H1 (cell line): ENCODE data around the gene PLXNB1. TPM values are rescaled to one million over a fixed set of nuclear protein-coding genes. Genes with fewer than 3 reads are reported as not detected.

Experiments
- CTCF ChIA-PET: fragments of 300-600 bp; sonication (Branson Sonifier 250); formaldehyde crosslinking; loops from one replicate; lab custom pipeline; 2021; ENCODE audit not compliant: partially characterized antibody; lab: Charles Lee
- POLR2A ChIA-PET: fragments of 300-600 bp; sonication (Branson Sonifier 250); formaldehyde crosslinking; loops from one replicate; lab custom pipeline; 2021; ENCODE audit warnings: inconsistent platforms; ENCODE audit not compliant: partially characterized antibody; lab: Charles Lee
- DNase-seq, 2 experiments: peaks; one replicate each; pipeline versions ENCODE4 v3.0.0 to v3.0.0-alpha.2; 2010 to 2022; ENCODE audit warnings: low spot score in 2 of 2, low read depth in 1 of 2, mixed read lengths in 1 of 2
- FAIRE-seq: peaks from 2 replicates; lab custom pipeline; 2011; peaks lifted over from hg19 to GRCh38; lab: Jason Lieb, UNC
- H2AFZ ChIP-seq: 2 replicates; pipeline ENCODE4 v1.8.1; 2012; ENCODE audit warnings: low read length, inconsistent platforms
- H2AK5ac ChIP-seq: 2 replicates; pipeline ENCODE4 v1.6.1; 2013; ENCODE audit warnings: low read depth, low read length
- H2BK120ac ChIP-seq: replicated peaks from 2 replicates; pipeline ENCODE3; 2013; ENCODE audit warnings: low read depth, low read length, inconsistent platforms
- H2BK12ac ChIP-seq: 2 replicates; pipeline ENCODE4 v1.6.1; 2013; ENCODE audit warnings: low read depth, low read length
- H2BK15ac ChIP-seq: 2 replicates; pipeline ENCODE4 v1.6.1; 2013; ENCODE audit warnings: low read length
- H2BK20ac ChIP-seq: 2 replicates; pipeline ENCODE4 v1.6.1; 2013; ENCODE audit warnings: low read length
- H2BK5ac ChIP-seq: 2 replicates; pipeline ENCODE4 v1.6.1; 2013; ENCODE audit warnings: low read depth, low read length
- H3K14ac ChIP-seq: 2 replicates; pipeline ENCODE4 v1.6.1; 2013; ENCODE audit warnings: inconsistent platforms; ENCODE audit not compliant: insufficient read length
- H3K18ac ChIP-seq: 2 replicates; pipeline ENCODE4 v1.6.1; 2013; ENCODE audit warnings: low read length; ENCODE audit errors: extremely low read depth
- H3K23ac ChIP-seq: 2 replicates; pipeline ENCODE4 v1.6.1; 2013; ENCODE audit warnings: inconsistent platforms; ENCODE audit not compliant: insufficient read length
- H3K23me2 ChIP-seq: 2 replicates; pipeline ENCODE4 v1.6.1; 2013; ENCODE audit warnings: low read depth, low read length
- H3K27ac ChIP-seq: 2 replicates; pipeline ENCODE4 v1.6.1; 2011; ENCODE audit warnings: low read depth, low read length, inconsistent platforms
- H3K27me3 ChIP-seq, 4 experiments: replicated peaks in 1 of 4; 1 replicate in 1 of 4; 2 replicates in 3 of 4; pipeline versions ENCODE4 v1.6.1 to v1.8.1; 2011 to 2013; ENCODE audit warnings: low read length in 3 of 4, mild to moderate bottlenecking in 3 of 4, inconsistent platforms in 2 of 4, mixed read lengths in 2 of 4, moderate library complexity in 1 of 4; ENCODE audit not compliant: control insufficient read depth in 3 of 4, insufficient read depth in 3 of 4; ENCODE audit errors: extremely low read depth in 1 of 4
- H3K36me3 ChIP-seq, 4 experiments: 2 replicates each; pipeline versions ENCODE4 v1.6.1 to v1.8.1; 2011 to 2013; ENCODE audit warnings: mild to moderate bottlenecking in 4 of 4, low read length in 3 of 4, moderate library complexity in 2 of 4, control low read depth in 1 of 4, inconsistent platforms in 1 of 4; ENCODE audit not compliant: insufficient read depth in 4 of 4, control insufficient read depth in 2 of 4
- H3K4ac ChIP-seq: replicated peaks from 2 replicates; pipeline ENCODE3; 2013; ENCODE audit warnings: low read length, low read depth, mixed read lengths, inconsistent platforms; ENCODE audit not compliant: insufficient read length
- H3K4me1 ChIP-seq, 4 experiments: replicated peaks in 1 of 4; 1 replicate in 1 of 4; 2 replicates in 3 of 4; pipeline versions ENCODE4 v1.6.1 to v1.8.1; 2011 to 2013; ENCODE audit warnings: low read length in 3 of 4, inconsistent platforms in 2 of 4, mixed read lengths in 1 of 4; ENCODE audit not compliant: insufficient read depth in 4 of 4, control insufficient read depth in 3 of 4
- H3K4me2 ChIP-seq, 2 experiments: 2 replicates each; pipeline versions ENCODE4 v1.6.1 to v1.8.1; 2011 to 2013; ENCODE audit warnings: low read depth in 2 of 2, low read length in 2 of 2, control low read depth in 1 of 2, inconsistent platforms in 1 of 2, mild to moderate bottlenecking in 1 of 2; ENCODE audit not compliant: insufficient read depth in 1 of 2
- H3K4me3 ChIP-seq, 4 experiments: fragments of 200-600, 300-600 bp in 1 of 4; sonication (generic), shearing (Covaris generic), sonication (Bioruptor Twin) in 1 of 4; 2 replicates each; pipeline versions ENCODE4 v1.5.1 to v1.8.1; 2011 to 2016; ENCODE audit warnings: low read length in 4 of 4, low read depth in 3 of 4, control low read depth in 2 of 4, inconsistent platforms in 2 of 4, mild to moderate bottlenecking in 2 of 4, mixed read lengths in 1 of 4, moderate library complexity in 1 of 4; ENCODE audit not compliant: insufficient read depth in 2 of 4; ENCODE audit errors: extremely low read depth in 1 of 4
- H3K56ac ChIP-seq: replicated peaks from 2 replicates; pipeline ENCODE3; 2013; ENCODE audit warnings: low read depth, mild to moderate bottlenecking, mixed read lengths, low read length, inconsistent platforms; ENCODE audit not compliant: insufficient read length
- H3K79me1 ChIP-seq: 2 replicates; pipeline ENCODE4 v1.6.1; 2013; ENCODE audit warnings: low read depth, low read length, control low read depth
- H3K79me2 ChIP-seq, 2 experiments: 2 replicates each; pipeline versions ENCODE4 v1.6.1 to v1.8.1; 2012 to 2013; ENCODE audit warnings: low read length in 2 of 2, mild to moderate bottlenecking in 2 of 2, inconsistent platforms in 1 of 2; ENCODE audit not compliant: insufficient read depth in 2 of 2, control insufficient read depth in 1 of 2
- H3K9ac ChIP-seq, 4 experiments: replicated peaks in 1 of 4; 1 replicate in 1 of 4; 2 replicates in 3 of 4; pipeline versions ENCODE4 v1.6.1 to v1.8.1; 2011 to 2013; ENCODE audit warnings: low read depth in 3 of 4, low read length in 3 of 4, control low read depth in 2 of 4, mild to moderate bottlenecking in 2 of 4, moderate library complexity in 2 of 4, inconsistent platforms in 1 of 4; ENCODE audit errors: extremely low read depth in 1 of 4
- H3K9me3 ChIP-seq, 2 experiments: 2 replicates each; pipeline versions ENCODE4 v1.6.1 to v1.8.1; 2012 to 2013; ENCODE audit warnings: mild to moderate bottlenecking in 2 of 2, moderate library complexity in 2 of 2, control low read depth in 1 of 2, inconsistent platforms in 1 of 2, low read depth in 1 of 2, low read length in 1 of 2, mixed read lengths in 1 of 2; ENCODE audit not compliant: insufficient read depth in 2 of 2
- H4K20me1 ChIP-seq, 2 experiments: replicated peaks in 1 of 2; 2 replicates each; pipeline versions ENCODE3 to v1.8.1; 2011 to 2013; ENCODE audit warnings: inconsistent platforms in 2 of 2, low read length in 2 of 2, mild to moderate bottlenecking in 1 of 2; ENCODE audit not compliant: insufficient read depth in 2 of 2, control insufficient read depth in 1 of 2
- H4K5ac ChIP-seq: 2 replicates; pipeline ENCODE4 v1.6.1; 2013; ENCODE audit warnings: low read length, low read depth, mixed read lengths, inconsistent platforms; ENCODE audit not compliant: insufficient read length
- H4K8ac ChIP-seq: 2 replicates; pipeline ENCODE4 v1.8.0; 2013; ENCODE audit warnings: mild to moderate bottlenecking, moderate library complexity, low read length, inconsistent platforms; ENCODE audit not compliant: insufficient read depth; ENCODE audit errors: extremely low read depth
- H4K91ac ChIP-seq: replicated peaks from 2 replicates; pipeline ENCODE3; 2013; ENCODE audit warnings: low read length, mixed read lengths, inconsistent platforms; ENCODE audit not compliant: insufficient read length
- CBX5 ChIP-seq: fragments of 300-800, 300-1000 bp; sonication (generic); IDR thresholded peaks from 2 replicates; pipeline ENCODE4 v1.7.1; 2016; ENCODE audit warnings: antibody characterized with exemption, low read length, low read depth
- EGR1 ChIP-seq: IDR thresholded peaks from 2 replicates; pipeline ENCODE4 v1.6.1; 2011; ENCODE audit warnings: low read depth, low read length, borderline replicate concordance
- EP300 ChIP-seq, 2 experiments: IDR thresholded peaks; 1 replicate in 1 of 2; 2 replicates in 1 of 2; pipeline ENCODE4 v1.6.1; 2011 to 2012; ENCODE audit warnings: low read depth in 2 of 2, low read length in 2 of 2, mild to moderate bottlenecking in 2 of 2, borderline replicate concordance in 1 of 2, inconsistent platforms in 1 of 2, moderate library complexity in 1 of 2
- FOSL1 ChIP-seq: IDR thresholded peaks from 2 replicates; pipeline ENCODE4 v1.6.1; 2011; ENCODE audit warnings: mild to moderate bottlenecking, low read depth, low read length, moderate library complexity; ENCODE audit not compliant: insufficient read depth
- KDM5A ChIP-seq: fragments of 200-600 bp; IDR thresholded peaks from 2 replicates; pipeline ENCODE4 v1.7.1; 2012; ENCODE audit warnings: mild to moderate bottlenecking, low read length, inconsistent platforms, mixed read lengths
- PHF8 ChIP-seq: fragments of 200-600 bp; sonication (generic); conservative IDR thresholded peaks from 2 replicates; pipeline ENCODE4 v1.7.1; 2012; ENCODE audit warnings: low read depth, mild to moderate bottlenecking, inconsistent platforms, low read length, moderate library complexity
- POLR2AphosphoS5 ChIP-seq: IDR thresholded peaks from 2 replicates; pipeline ENCODE4 v1.6.1; 2011; ENCODE audit warnings: low read depth, low read length
- RFX5 ChIP-seq: IDR thresholded peaks from 2 replicates; pipeline ENCODE4 v1.6.1; 2011; ENCODE audit warnings: low read depth, low read length, improper control_type of control experiment, borderline replicate concordance
- RXRA ChIP-seq: IDR thresholded peaks from 2 replicates; pipeline ENCODE4 v1.6.1; 2011; ENCODE audit warnings: low read depth, mild to moderate bottlenecking, low read length, moderate library complexity; ENCODE audit not compliant: insufficient read depth
- SRF ChIP-seq: IDR thresholded peaks from 2 replicates; pipeline ENCODE4 v1.6.1; 2011; ENCODE audit warnings: mild to moderate bottlenecking, low read depth, low read length, moderate library complexity
- SUZ12 ChIP-seq: fragments of 200-600 bp; sonication (generic); IDR thresholded peaks from 2 replicates; pipeline ENCODE4 v1.6.1; 2012; ENCODE audit warnings: mild to moderate bottlenecking, inconsistent platforms, low read length, moderate library complexity, mixed read lengths
- WGBS, 2 experiments: shearing (Covaris generic) in 1 of 2; methylation state at CpG; one replicate each; pipeline versions ENCODE4 v1.1.6 to v1.1.7; 2013 to 2015; ENCODE audit warnings: low lambda C conversion rate in 2 of 2, mixed read lengths in 2 of 2, inconsistent platforms in 1 of 2, low coverage in 1 of 2, missing lambda C conversion rate in 1 of 2; ENCODE audit not compliant: insufficient replicate concordance in 2 of 2, insufficient coverage in 1 of 2, insufficient read length in 1 of 2; ENCODE audit errors: extremely low coverage in 1 of 2, missing lambda C conversion rate in 1 of 2; 5-methylcytosine and 5-hydroxymethylcytosine counted together
- polyA plus RNA-seq, 7 experiments: library from polyadenylated mRNA; depleted of rRNA in 3 of 7; stranded (reverse) in 5 of 7; unstranded in 2 of 7; fragments of >200 nt in 5 of 7; fragments of 200-250 nt in 2 of 7; gene quantifications; 1 replicate in 5 of 7; 2 replicates in 1 of 7; 4 replicates in 1 of 7; pipeline versions ENCODE4 v1.2.1 to v1.2.3, GENCODE V29; 2011 to 2013; ENCODE audit warnings: missing spikeins in 2 of 7, mixed read lengths in 2 of 7
- total RNA-seq: library from RNA; stranded (reverse); fragmentation: NEBNext Ultra II Directional; extraction: Animal tissue kit (Norgen Biotek cat#: 25700); gene quantifications from 2 replicates; pipeline ENCODE4 v1.2.1, GENCODE V29; 2021
- TF ChIP-seq, protein P1 (sequence below): IDR thresholded peaks from 2 replicates; pipeline ENCODE4 v1.6.1; 2012; ENCODE audit warnings: low read length, inconsistent platforms

The PLXNB1 gene
- total and polyA plus RNA-seq, 2 of the 8 experiments (the other 6 are each of a cell fraction or from before 2014, with no cell fraction given): 109 to 114 TPM

DNA sequence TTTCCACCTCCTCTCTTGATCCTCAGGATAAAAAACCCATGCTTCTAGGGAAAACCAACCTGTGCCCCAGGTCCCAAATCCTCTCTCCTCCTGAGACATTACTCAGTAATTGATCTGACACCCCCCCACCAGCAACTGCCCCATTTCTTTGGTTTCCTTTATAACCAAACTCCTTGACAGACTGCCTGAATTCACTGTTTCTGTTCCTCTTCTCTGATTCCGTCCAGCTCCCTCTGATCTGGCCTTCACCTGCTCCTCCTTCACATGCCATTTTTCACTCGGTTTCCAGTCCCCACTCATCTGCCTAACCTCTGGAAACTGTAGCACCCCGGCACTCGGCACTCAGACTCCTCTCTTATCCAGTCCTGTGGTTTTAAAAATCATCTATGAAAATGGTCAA, 7.9 kb upstream of the PLXNB1 start:
- H3K4ac ChIP-seq: no peak overlapping the region
- no peak overlapping the region for H3K27ac ChIP-seq
- POLR2A ChIA-PET: interaction anchor here (0.9 to 31.5 kb wide), 6 partner anchors 8 to 250 kb away, joined by 3 to 650 read pairs (median 18); partner anchors contain the start of genes CDC25A and PLXNB1
- H3K79me1 ChIP-seq: peaks cover 8% of the 10 kb centered on the region
- no peak for FAIRE-seq
- peaks cover 0 to 8% (median 3%) of the 10 kb centered on the region in 4 experiments; a peak in 5 of 7 replicates for H3K4me1 ChIP-seq
- H3K23me2 ChIP-seq: peaks cover 3% of the 10 kb centered on the region; the same call in 1 of the 2 replicates
- H3K4me2 ChIP-seq: no peak overlapping the region
- H3K56ac ChIP-seq: no peak overlapping the region
- no peak overlapping the region for H3K18ac ChIP-seq
- H3K36me3 ChIP-seq: peaks cover 5 to 32% (median 17%) of the 10 kb centered on the region in 4 experiments; a peak in 6 of 8 replicates
- H3K4me3 ChIP-seq: no peak overlapping the region
- no peak overlapping the region for H3K14ac ChIP-seq
- H2BK12ac ChIP-seq: no peak overlapping the region
- no peak overlapping the region for H2AFZ ChIP-seq
- no peak overlapping the region for H2AK5ac ChIP-seq
- H2BK20ac ChIP-seq: no peak overlapping the region
- WGBS, 2 experiments: 86% methylated on average over 4 of the region's 4 CpGs; no CpG with 5 or more reads in 1 of the 2 experiments
- H4K8ac ChIP-seq: no peak overlapping the region
- H3K27me3 ChIP-seq: no peaks in the 10 kb centered on the region
- H3K9me3 ChIP-seq: no peaks in the 10 kb centered on the region
- CTCF ChIA-PET: interaction anchor here (2.3 to 7.7 kb wide), 7 partner anchors 19 to 162 kb away, joined by 11 to 220 read pairs (median 47); no protein-coding TSS in a partner anchor
- H2BK15ac ChIP-seq: no peak overlapping the region
- no peak overlapping the region for H2BK120ac ChIP-seq
- no peak overlapping the region for H2BK5ac ChIP-seq
- no peak for DNase-seq
- H3K9ac ChIP-seq: no peak overlapping the region
- no peak overlapping the region for H3K23ac ChIP-seq
- H3K79me2 ChIP-seq: peaks cover 5 to 41% of the 10 kb centered on the region in 2 experiments; a peak in 3 of 4 replicates
- H4K20me1 ChIP-seq: peaks cover 0 to 8% of the 10 kb centered on the region in 2 experiments
- H4K91ac ChIP-seq: no peak overlapping the region
- H4K5ac ChIP-seq: no peak overlapping the region
- TF ChIP-seq RXRA: no peak
- TF ChIP-seq FOSL1: no peak
- no peak for TF ChIP-seq EGR1
- no peak for TF ChIP-seq RFX5
- TF ChIP-seq, protein P1, sequence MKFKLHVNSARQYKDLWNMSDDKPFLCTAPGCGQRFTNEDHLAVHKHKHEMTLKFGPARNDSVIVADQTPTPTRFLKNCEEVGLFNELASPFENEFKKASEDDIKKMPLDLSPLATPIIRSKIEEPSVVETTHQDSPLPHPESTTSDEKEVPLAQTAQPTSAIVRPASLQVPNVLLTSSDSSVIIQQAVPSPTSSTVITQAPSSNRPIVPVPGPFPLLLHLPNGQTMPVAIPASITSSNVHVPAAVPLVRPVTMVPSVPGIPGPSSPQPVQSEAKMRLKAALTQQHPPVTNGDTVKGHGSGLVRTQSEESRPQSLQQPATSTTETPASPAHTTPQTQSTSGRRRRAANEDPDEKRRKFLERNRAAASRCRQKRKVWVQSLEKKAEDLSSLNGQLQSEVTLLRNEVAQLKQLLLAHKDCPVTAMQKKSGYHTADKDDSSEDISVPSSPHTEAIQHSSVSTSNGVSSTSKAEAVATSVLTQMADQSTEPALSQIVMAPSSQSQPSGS: no peak
- TF ChIP-seq SUZ12: no peak
- no peak for TF ChIP-seq POLR2AphosphoS5
- no peak for TF ChIP-seq PHF8
- no peak for TF ChIP-seq KDM5A
- no peak for TF ChIP-seq EP300 (IDR thresholded peaks at IDR 0.05; ENCODE audit: borderline replicate concordance in 1 of 2, low read depth in 2 of 2, low read length in 2 of 2)
- TF ChIP-seq SRF: no peak
- no peak for TF ChIP-seq CBX5
